Measurements from ENCODE around the gene WNT3A. TPM values are rescaled to one million over a fixed set of nuclear protein-coding genes. Genes with fewer than 3 reads are reported as not detected.
A peak's percentile ranks its signal among the peaks of the same experiment; 100 is the strongest.

WNT3A gene
- total RNA-seq, 1 experiment from 2014 or later, result not detected

- H3K9me3 ChIP-seq (ENCODE audit: low read depth, low read length, poor library complexity, severe bottlenecking), result no peaks in the 10 kb centered on the region
- H3K27ac ChIP-seq (ENCODE audit: low read depth, low read length, poor library complexity, severe bottlenecking), result no peak overlapping the region
- H3K36me3 ChIP-seq (ENCODE audit: insufficient read depth, low read length, poor library complexity, severe bottlenecking), result no peaks in the 10 kb centered on the region
- CTCF ChIA-PET, result no interaction called here
- POLR2A ChIA-PET (ENCODE audit: low non-redundant PET), result no interaction called here
- TF ChIP-seq EZH2 (IDR thresholded peaks at IDR 0.05; ENCODE audit: borderline replicate concordance, low read depth, low read length, poor library complexity, severe bottlenecking) (no peak), CTCF (conservative IDR thresholded peaks at IDR 0.05; ENCODE audit: low read depth, low read length) (no peak)
- intact Hi-C loops (cut with micrococcal nuclease; ENCODE audit: unreplicated experiment), result no loop called here
- H3K4me1 ChIP-seq (ENCODE audit: insufficient read depth, low read length, poor library complexity, severe bottlenecking), result peaks cover 8% of the 10 kb centered on the region
- no peak for DNase-seq (ENCODE audit: low spot score)
- H3K4me3 ChIP-seq (ENCODE audit: low read depth, low read length, poor library complexity, severe bottlenecking), result no peak overlapping the region
- peaks cover 60% of the 10 kb centered on the region for H3K27me3 ChIP-seq (replicated peaks; ENCODE audit: insufficient read depth, low read depth, low read length, poor library complexity)
- BruUV-seq (replicated peaks), result no TSS peak
These were observed 51.6 kb downstream of the WNT3A start for GRCh38 chr1:228058172-228058948.

GRCh38 chr1:228058949-228059633 is 52.3 kb downstream of the WNT3A start:
- Histone ChIP-seq H3K4me3 (ENCODE audit: low read depth, low read length, poor library complexity, severe bottlenecking) (peak overlapping the region; percentile 43), H3K9me3 (ENCODE audit: low read depth, low read length, poor library complexity, severe bottlenecking) (no peaks in the 10 kb centered on the region), H3K36me3 (ENCODE audit: insufficient read depth, low read length, poor library complexity, severe bottlenecking) (no peaks in the 10 kb centered on the region), H3K27me3 (replicated peaks; ENCODE audit: insufficient read depth, low read depth, low read length, poor library complexity) (peaks cover 58% of the 10 kb centered on the region), H3K27ac (ENCODE audit: low read depth, low read length, poor library complexity, severe bottlenecking) (no peak overlapping the region), H3K4me1 (ENCODE audit: insufficient read depth, low read length, poor library complexity, severe bottlenecking) (peaks cover 8% of the 10 kb centered on the region)
- CTCF ChIA-PET, result no interaction called here
- DNase-seq (ENCODE audit: low spot score), result no peak
- intact Hi-C loops (cut with micrococcal nuclease; ENCODE audit: unreplicated experiment), result no loop called here
- no TSS peak for BruUV-seq (replicated peaks)
- POLR2A ChIA-PET (ENCODE audit: low non-redundant PET), result no interaction called here
- TF ChIP-seq EZH2 (IDR thresholded peaks at IDR 0.05; ENCODE audit: borderline replicate concordance, low read depth, low read length, poor library complexity, severe bottlenecking) (peak; percentile 44), CTCF (conservative IDR thresholded peaks at IDR 0.05; ENCODE audit: low read depth, low read length) (no peak)

- Histone ChIP-seq H3K9me3 (ENCODE audit: low read depth, low read length, poor library complexity, severe bottlenecking) (no peaks in the 10 kb centered on the region), H3K4me3 (ENCODE audit: low read depth, low read length, poor library complexity, severe bottlenecking) (peak overlapping the region; percentile 43), H3K27ac (ENCODE audit: low read depth, low read length, poor library complexity, severe bottlenecking) (no peak overlapping the region), H3K36me3 (ENCODE audit: insufficient read depth, low read length, poor library complexity, severe bottlenecking) (no peaks in the 10 kb centered on the region), H3K4me1 (ENCODE audit: insufficient read depth, low read length, poor library complexity, severe bottlenecking) (peaks cover 8% of the 10 kb centered on the region), H3K27me3 (replicated peaks; ENCODE audit: insufficient read depth, low read depth, low read length, poor library complexity) (peaks cover 58% of the 10 kb centered on the region)
- intact Hi-C loops (cut with micrococcal nuclease; ENCODE audit: unreplicated experiment), result no loop called here
- no TSS peak for BruUV-seq (replicated peaks)
- no peak for TF ChIP-seq CTCF (conservative IDR thresholded peaks at IDR 0.05; ENCODE audit: low read depth, low read length)
- no peak for TF ChIP-seq EZH2 (IDR thresholded peaks at IDR 0.05; ENCODE audit: borderline replicate concordance, low read depth, low read length, poor library complexity, severe bottlenecking)
- POLR2A ChIA-PET (ENCODE audit: low non-redundant PET), result no interaction called here
- CTCF ChIA-PET, result no interaction called here
- DNase-seq (ENCODE audit: low spot score), result peak; percentile 75
These were observed 53.0 kb downstream of the WNT3A start for GRCh38 chr1:228059634-228060457.
